ENCODE data around the gene RAD23B. TPM values are rescaled to one million over a fixed set of nuclear protein-coding genes. Genes with fewer than 3 reads are reported as not detected.
"Not testable (repeated sequence)": the region's sequence is repeated elsewhere in the genome, so short reads cannot be mapped to it uniquely, and the experiment has no call there.

RAD23B gene
- total RNA-seq, 1 donor from 2014 or later, result 171 TPM

GRCh38 chr9:107249665-107250285 is 33.3 kb upstream of the RAD23B start:
- no peaks in the 10 kb centered on the region for H3K27me3 Mint-ChIP-seq
- peak overlapping the region; percentile 99 for H3K27ac Mint-ChIP-seq
- H3K4me3 Mint-ChIP-seq (ENCODE audit: low read depth), result no peak overlapping the region
- H3K9me3 Mint-ChIP-seq (ENCODE audit: low read depth), result no peaks in the 10 kb centered on the region
- H3K36me3 Mint-ChIP-seq (ENCODE audit: insufficient read depth), result no peaks in the 10 kb centered on the region
- peaks cover 35% of the 10 kb centered on the region for H3K4me1 Mint-ChIP-seq (ENCODE audit: low read depth)
- TF ChIP-seq, protein P1, sequence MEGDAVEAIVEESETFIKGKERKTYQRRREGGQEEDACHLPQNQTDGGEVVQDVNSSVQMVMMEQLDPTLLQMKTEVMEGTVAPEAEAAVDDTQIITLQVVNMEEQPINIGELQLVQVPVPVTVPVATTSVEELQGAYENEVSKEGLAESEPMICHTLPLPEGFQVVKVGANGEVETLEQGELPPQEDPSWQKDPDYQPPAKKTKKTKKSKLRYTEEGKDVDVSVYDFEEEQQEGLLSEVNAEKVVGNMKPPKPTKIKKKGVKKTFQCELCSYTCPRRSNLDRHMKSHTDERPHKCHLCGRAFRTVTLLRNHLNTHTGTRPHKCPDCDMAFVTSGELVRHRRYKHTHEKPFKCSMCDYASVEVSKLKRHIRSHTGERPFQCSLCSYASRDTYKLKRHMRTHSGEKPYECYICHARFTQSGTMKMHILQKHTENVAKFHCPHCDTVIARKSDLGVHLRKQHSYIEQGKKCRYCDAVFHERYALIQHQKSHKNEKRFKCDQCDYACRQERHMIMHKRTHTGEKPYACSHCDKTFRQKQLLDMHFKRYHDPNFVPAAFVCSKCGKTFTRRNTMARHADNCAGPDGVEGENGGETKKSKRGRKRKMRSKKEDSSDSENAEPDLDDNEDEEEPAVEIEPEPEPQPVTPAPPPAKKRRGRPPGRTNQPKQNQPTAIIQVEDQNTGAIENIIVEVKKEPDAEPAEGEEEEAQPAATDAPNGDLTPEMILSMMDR (IDR thresholded peaks at IDR 0.05; ENCODE audit: unreplicated experiment), result no peak
- no peak for DNase-seq (ENCODE audit: low spot score, unreplicated experiment)

DNA sequence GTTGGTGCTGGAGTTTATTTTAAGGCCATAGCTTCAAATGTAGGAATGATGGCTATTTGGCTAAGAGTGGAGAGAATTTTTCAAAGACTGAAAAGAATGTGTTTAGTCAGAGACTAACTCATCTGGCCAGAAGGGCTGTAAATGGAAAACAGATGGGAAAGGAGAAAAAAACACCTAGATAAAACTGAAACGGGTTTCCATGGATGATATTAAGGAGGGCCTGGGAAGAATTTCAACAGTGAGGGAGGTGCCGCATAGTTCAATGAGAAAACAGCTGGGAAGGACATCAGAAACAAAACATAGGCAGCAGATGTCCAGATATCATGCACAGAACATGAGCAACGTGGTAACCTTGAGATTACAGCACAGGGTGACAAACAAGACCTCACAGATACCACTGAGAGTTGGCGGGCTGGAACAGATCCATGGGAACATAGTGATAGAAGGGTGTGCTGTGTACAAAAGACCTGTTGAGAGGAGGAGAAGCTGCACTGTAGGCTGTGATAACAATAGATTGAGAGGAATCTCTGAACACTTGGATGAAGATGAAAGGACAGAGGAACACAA is 31.2 kb upstream of the RAD23B start:
- TF ChIP-seq, protein P1 (IDR thresholded peaks at IDR 0.05; ENCODE audit: unreplicated experiment), result no peak
- Mint-ChIP-seq H3K9me3 (ENCODE audit: low read depth) (no peaks in the 10 kb centered on the region), H3K4me3 (ENCODE audit: low read depth) (no peak overlapping the region), H3K4me1 (ENCODE audit: low read depth) (peaks cover 32% of the 10 kb centered on the region), H3K36me3 (ENCODE audit: insufficient read depth) (no peaks in the 10 kb centered on the region), H3K27me3 (no peaks in the 10 kb centered on the region), H3K27ac (peak overlapping the region; percentile 15)
- no peak for DNase-seq (ENCODE audit: low spot score, unreplicated experiment)

DNA sequence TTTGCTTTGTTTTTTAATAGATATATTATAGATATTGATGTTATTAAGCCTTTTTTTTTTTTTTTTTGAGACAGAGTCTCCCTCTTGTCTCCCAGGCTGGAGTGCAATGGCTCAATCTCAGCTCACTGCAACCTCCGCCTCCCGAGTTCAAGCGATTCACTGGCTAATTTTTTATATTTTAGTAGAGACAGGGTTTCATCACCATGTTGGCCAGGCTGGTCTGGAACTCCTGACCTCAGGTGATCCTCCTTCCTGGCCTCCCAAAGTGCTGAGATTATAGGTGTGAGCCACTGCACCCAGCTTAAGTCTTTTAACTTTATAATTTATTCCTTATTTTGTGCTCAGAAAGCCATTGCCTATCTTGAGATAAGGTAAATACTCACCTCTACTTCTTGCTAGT is 24.2 kb upstream of the RAD23B start:
- no peaks in the 10 kb centered on the region for H3K36me3 Mint-ChIP-seq (ENCODE audit: insufficient read depth)
- no peaks in the 10 kb centered on the region for H3K9me3 Mint-ChIP-seq (ENCODE audit: low read depth)
- H3K4me1 Mint-ChIP-seq (ENCODE audit: low read depth), result peaks cover 8% of the 10 kb centered on the region
- TF ChIP-seq, protein P1 (IDR thresholded peaks at IDR 0.05; ENCODE audit: unreplicated experiment), result no peak
- no peak for DNase-seq (ENCODE audit: low spot score, unreplicated experiment)
- H3K4me3 Mint-ChIP-seq (ENCODE audit: low read depth), result no peak overlapping the region
- H3K27me3 Mint-ChIP-seq, result no peaks in the 10 kb centered on the region
- H3K27ac Mint-ChIP-seq, result no peak overlapping the region

DNA sequence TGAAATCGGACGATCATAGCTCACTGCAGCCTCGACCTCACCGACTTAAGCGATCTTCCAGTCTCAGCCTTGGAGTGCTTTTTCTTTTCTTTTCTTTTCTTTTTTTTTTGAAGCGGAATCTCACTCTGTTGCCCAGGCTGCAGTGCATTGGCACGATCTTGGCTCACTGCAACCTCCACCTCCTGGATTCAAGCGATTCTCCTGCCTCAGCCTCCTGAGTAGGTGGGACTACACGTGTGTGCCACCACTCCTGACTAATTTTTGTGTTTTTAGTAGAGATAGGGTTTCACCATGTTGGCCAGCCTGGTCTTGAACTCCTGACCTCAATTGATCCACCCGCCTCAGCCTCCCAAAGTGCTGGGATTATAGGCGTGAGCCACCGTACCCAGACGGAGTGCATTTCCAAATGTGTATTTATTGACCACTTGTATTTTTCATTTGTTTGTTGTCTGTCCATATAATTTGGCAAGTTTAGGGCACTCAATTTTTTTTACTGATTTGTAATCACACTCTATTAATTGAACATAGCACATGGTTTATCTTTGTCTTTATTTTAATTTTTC is 23.2 kb upstream of the RAD23B start:
- H3K4me1 Mint-ChIP-seq (ENCODE audit: low read depth); H3K27me3 Mint-ChIP-seq; H3K9me3 Mint-ChIP-seq (ENCODE audit: low read depth); DNase-seq (ENCODE audit: low spot score, unreplicated experiment); H3K4me3 Mint-ChIP-seq (ENCODE audit: low read depth); H3K36me3 Mint-ChIP-seq (ENCODE audit: insufficient read depth): not testable (repeated sequence)
- H3K27ac Mint-ChIP-seq, result peak overlapping the region; percentile 7

DNA sequence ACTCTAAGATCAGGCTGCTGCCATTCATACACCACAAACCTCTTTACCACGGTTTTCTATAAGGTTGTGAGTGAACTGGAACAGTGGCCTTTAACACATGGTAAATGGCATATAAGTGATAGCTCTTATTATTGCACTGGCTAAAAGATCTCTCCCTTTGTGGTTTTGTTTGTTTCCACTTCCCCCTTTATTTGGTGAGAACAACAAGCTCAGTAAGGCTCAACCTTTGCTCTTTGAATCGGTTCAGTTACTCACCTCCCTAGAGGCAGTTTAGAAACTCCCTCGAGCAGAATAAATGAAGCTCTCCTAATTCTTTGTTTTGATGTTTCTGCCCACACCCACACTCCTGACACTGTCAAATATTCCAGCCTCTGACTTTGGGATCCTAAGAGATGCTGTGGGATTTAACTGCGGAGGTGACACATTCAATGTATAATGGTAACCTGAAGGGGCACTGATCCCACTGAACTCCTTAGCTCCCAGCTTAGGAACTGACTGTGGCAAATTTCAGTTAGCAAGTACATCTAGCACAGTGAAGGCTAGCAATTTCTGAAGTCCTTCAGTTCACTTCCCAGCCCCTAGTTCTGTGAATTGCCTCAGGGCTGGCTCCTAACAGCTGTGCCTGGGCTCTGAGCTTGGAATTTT is 22.5 kb upstream of the RAD23B start:
- Mint-ChIP-seq H3K9me3 (ENCODE audit: low read depth) (peaks cover 3% of the 10 kb centered on the region), H3K27ac (peak overlapping the region; percentile 7), H3K27me3 (no peaks in the 10 kb centered on the region), H3K4me3 (ENCODE audit: low read depth) (no peak overlapping the region), H3K4me1 (ENCODE audit: low read depth) (peaks cover 8% of the 10 kb centered on the region), H3K36me3 (ENCODE audit: insufficient read depth) (no peaks in the 10 kb centered on the region)
- TF ChIP-seq, protein P1 (IDR thresholded peaks at IDR 0.05; ENCODE audit: unreplicated experiment), result no peak
- DNase-seq (ENCODE audit: low spot score, unreplicated experiment), result no peak

Data from progenitor cell of endocrine pancreas (in vitro differentiated cells).